ENCODE results near the gene SHISA4.

The SHISA4 gene

GRCh38 chr1:201881617-201882016, 7.1 kb upstream of the SHISA4 start:
- DNase-seq (ENCODE audit: low read depth) = no peak

- no peak for DNase-seq (ENCODE audit: low read depth)
Measured at GRCh38 chr1:201882665-201883132, 6.0 kb upstream of the SHISA4 start.

- DNase-seq (ENCODE audit: low read depth) = no peak
Measured at GRCh38 chr1:201883266-201883665, 5.4 kb upstream of the SHISA4 start.

- no peak for DNase-seq (ENCODE audit: low read depth)
Measured at GRCh38 chr1:201883786-201884185, 4.9 kb upstream of the SHISA4 start.

- no peak for DNase-seq (ENCODE audit: low read depth)
Measured at GRCh38 chr1:201884425-201884824, 4.3 kb upstream of the SHISA4 start.

GRCh38 chr1:201885531-201886075, 3.1 kb upstream of the SHISA4 start:
- DNase-seq (ENCODE audit: low read depth) = no peak

- no peak for DNase-seq (ENCODE audit: low read depth)
Measured at GRCh38 chr1:201886103-201886885, 2.4 kb upstream of the SHISA4 start.

GRCh38 chr1:201887116-201887866, 1.4 kb upstream of the SHISA4 start:
- DNase-seq (ENCODE audit: low read depth) = no peak

- no peak for DNase-seq (ENCODE audit: low read depth)
Measured at GRCh38 chr1:201889090-201889968, 631 bp downstream of the SHISA4 start.

GRCh38 chr1:201890223-201890622, 1.5 kb downstream of the SHISA4 start:
- no peak for DNase-seq (ENCODE audit: low read depth)

GRCh38 chr1:201890806-201891450, 2.2 kb downstream of the SHISA4 start:
- DNase-seq (ENCODE audit: low read depth) = no peak

GRCh38 chr1:201891451-201892045, 2.9 kb downstream of the SHISA4 start:
- no peak for DNase-seq (ENCODE audit: low read depth)

GRCh38 chr1:201892211-201892610, 3.5 kb downstream of the SHISA4 start:
- no peak for DNase-seq (ENCODE audit: low read depth)

GRCh38 chr1:201893431-201893830, 4.7 kb downstream of the SHISA4 start:
- no peak for DNase-seq (ENCODE audit: low read depth)

GRCh38 chr1:201894343-201895119, 5.8 kb downstream of the SHISA4 start:
- DNase-seq (ENCODE audit: low read depth) = no peak

- no peak for DNase-seq (ENCODE audit: low read depth)
Measured at GRCh38 chr1:201895120-201895665, 6.5 kb downstream of the SHISA4 start.

- DNase-seq (ENCODE audit: low read depth) = peak; percentile 71
Measured at GRCh38 chr1:201895913-201896807, 7.5 kb downstream of the SHISA4 start.

- DNase-seq (ENCODE audit: low read depth) = no peak
Measured at GRCh38 chr1:201896951-201897391, 8.3 kb downstream of the SHISA4 start.

Data from stimulated activated CD8-positive, alpha-beta memory T cell treated with anti-CD3 and anti-CD28 coated beads, Interleukin-7, amount 100 ng/mL, for 24 hours (primary cell).